Gastrocnemius medialis (tissue), 4 donors: ENCODE measurements around the gene ADAMTSL5. TPM values are rescaled to one million over a fixed set of nuclear protein-coding genes. Genes with fewer than 3 reads are reported as not detected.

Experiments used
- ATAC-seq, 2 donors: fragments of 150-250 bp; one replicate each; pipeline ENCODE4 v1.9.1; 2016
- DNase-seq, 2 donors: peaks; one replicate each; pipeline ENCODE4 v3.0.0-alpha.2; 2019
- H3K27ac ChIP-seq, 4 donors: fragments of 200-600 bp; sonication (generic); 1 replicate in 1 of 4; 2 replicates in 3 of 4; pipeline ENCODE4 v1.5.1; 2016 to 2018; ENCODE audit warnings: mild to moderate bottlenecking in 2 of 4, moderate library complexity in 1 of 4
- H3K27me3 ChIP-seq, 3 donors: fragments of 200-600 bp; sonication (generic) in 2 of 3; 1 replicate in 1 of 3; 2 replicates in 2 of 3; pipeline versions ENCODE4 v1.5.1 to v1.6.0; 2016 to 2019; ENCODE audit warnings: mild to moderate bottlenecking in 1 of 3, moderate library complexity in 1 of 3
- H3K36me3 ChIP-seq, 2 donors: fragments of 200-600 bp; sonication (generic) in 1 of 2; one replicate each; pipeline ENCODE4 v1.5.1; 2017 to 2018
- H3K4me1 ChIP-seq, 2 donors: fragments of 200-600 bp; sonication (generic) in 1 of 2; one replicate each; pipeline ENCODE4 v1.5.1; 2016 to 2017; ENCODE audit warnings: mild to moderate bottlenecking in 2 of 2
- H3K4me3 ChIP-seq, 4 donors: fragments of 200-600 bp; sonication (generic) in 3 of 4; 1 replicate in 1 of 4; 2 replicates in 3 of 4; pipeline ENCODE4 v1.5.1; 2016 to 2019; ENCODE audit warnings: mild to moderate bottlenecking in 2 of 4
- H3K9me3 ChIP-seq, 3 donors: fragments of 200-600 bp; sonication (generic) in 2 of 3; 1 replicate in 1 of 3; 2 replicates in 2 of 3; pipeline ENCODE4 v1.5.1; 2016 to 2019
- CTCF ChIP-seq, 5 experiments: fragments of 450-650 bp in 3 of 5; fragments of 200-600 bp in 2 of 5; sonication (generic) in 2 of 5; IDR thresholded peaks in 4 of 5; conservative IDR thresholded peaks in 1 of 5; 1 replicate in 4 of 5; 2 replicates in 1 of 5; pipeline ENCODE4 v1.5.1; 2016 to 2019; ENCODE audit warnings: antibody characterized with exemption in 5 of 5, mild to moderate bottlenecking in 3 of 5, moderate library complexity in 3 of 5
- POLR2A ChIP-seq, 2 donors: fragments of 450-650 bp; IDR thresholded peaks; one replicate each; pipeline ENCODE4 v1.6.1; 2017; ENCODE audit warnings: antibody characterized with exemption in 2 of 2, mild to moderate bottlenecking in 2 of 2, moderate library complexity in 2 of 2
- in situ Hi-C, 4 donors: fragments of 200-750 bp; cut with MboI; loops; one replicate each; pipeline versions ENCODE4 v1.15.0 to v1.8.0; 2017; ENCODE audit warnings: low sequenced_read_pairs in 4 of 4
- intact Hi-C: fragments of 100-400 bp; cut with DNase I; formaldehyde crosslinking; loops from one replicate; pipeline ENCODE4 v1.15.1; 2023; ENCODE audit warnings: low total_unique reads
- total RNA-seq, 4 donors: library from RNA; depleted of rRNA; stranded (reverse); fragments of >200 nt; gene quantifications; one replicate each; pipeline versions ENCODE4 v1.1.0 to v1.2.3, GENCODE V29; 2016

ADAMTSL5 gene
- total RNA-seq, 4 donors from 2014 or later, result 0.41 to 6.5 (median 3.0) TPM

GRCh38 chr19:1510807-1511206 lies 2.0 kb downstream of the ADAMTSL5 start:
- DNase-seq, result no peak
- H3K27ac ChIP-seq, result peak overlapping the region in 2 of 4 donors; percentile 39 to 90
- intact Hi-C loops, result loop anchor here (5.0 kb wide), 2 partner anchors 141 to 234 kb away; partner anchors contain the start of genes FAM174C and TCF3
- TF ChIP-seq POLR2A (IDR thresholded peaks at IDR 0.05) (no peak), CTCF (IDR thresholded peaks at IDR 0.05 in 4 of 5, conservative IDR thresholded peaks at IDR 0.05 in 1 of 5) (no peak)
- no peak overlapping the region for H3K4me3 ChIP-seq
- no peaks in the 10 kb centered on the region for H3K27me3 ChIP-seq
- in situ Hi-C loops, result no loop called here
- no peaks in the 10 kb centered on the region for H3K9me3 ChIP-seq
- H3K36me3 ChIP-seq, result no peaks in the 10 kb centered on the region
- ATAC-seq, result no peak
- H3K4me1 ChIP-seq, result peaks cover 7 to 36% of the 10 kb centered on the region in 2 donors

GRCh38 chr19:1510442-1510806 lies 2.4 kb downstream of the ADAMTSL5 start:
- in situ Hi-C loops, result no loop called here
- ATAC-seq, result no peak
- H3K9me3 ChIP-seq, result no peaks in the 10 kb centered on the region
- no peak overlapping the region for H3K4me3 ChIP-seq
- H3K27ac ChIP-seq, result peak overlapping the region in 2 of 4 donors; percentile 39 to 90
- intact Hi-C loops, result loop anchor here (5.0 kb wide), 2 partner anchors 142 to 233 kb away; partner anchors contain the start of genes FAM174C and TCF3
- TF ChIP-seq POLR2A (IDR thresholded peaks at IDR 0.05), result no peak
- H3K27me3 ChIP-seq, result no peaks in the 10 kb centered on the region
- H3K4me1 ChIP-seq, result peaks cover 7 to 36% of the 10 kb centered on the region in 2 donors
- DNase-seq, result no peak
- H3K36me3 ChIP-seq, result no peaks in the 10 kb centered on the region

GRCh38 chr19:1509602-1510441 lies 3.0 kb downstream of the ADAMTSL5 start:
- Histone ChIP-seq H3K4me3 (no peak overlapping the region), H3K4me1 (peaks cover 7 to 35% of the 10 kb centered on the region in 2 donors), H3K9me3 (no peaks in the 10 kb centered on the region), H3K27me3 (no peaks in the 10 kb centered on the region), H3K36me3 (no peaks in the 10 kb centered on the region), H3K27ac (peak overlapping the region in 2 of 4 donors; percentile 39 to 90)
- in situ Hi-C loops, result no loop called here
- DNase-seq (no peak), ATAC-seq (no peak)
- intact Hi-C loops, result loop anchor here (2.0 to 5.0 kb wide), 3 partner anchors 19 to 233 kb away; partner anchors contain the start of genes FAM174C, PCSK4, REEP6 and TCF3
- TF ChIP-seq POLR2A (IDR thresholded peaks at IDR 0.05), result no peak
- TF ChIP-seq CTCF (IDR thresholded peaks at IDR 0.05 in 4 of 5, conservative IDR thresholded peaks at IDR 0.05 in 1 of 5), result no peak

GRCh38 chr19:1508507-1508856 lies 4.3 kb downstream of the ADAMTSL5 start:
- no peak for TF ChIP-seq CTCF (IDR thresholded peaks at IDR 0.05 in 4 of 5, conservative IDR thresholded peaks at IDR 0.05 in 1 of 5)
- TF ChIP-seq POLR2A (IDR thresholded peaks at IDR 0.05), result no peak
- Histone ChIP-seq H3K9me3 (no peaks in the 10 kb centered on the region), H3K36me3 (no peaks in the 10 kb centered on the region), H3K4me1 (peaks cover 4 to 24% of the 10 kb centered on the region in 2 donors), H3K4me3 (peak overlapping the region; percentile 42 to 68 (median 59)), H3K27ac (peak overlapping the region; percentile 82 to 99 (median 92)), H3K27me3 (no peaks in the 10 kb centered on the region)
- DNase-seq (no peak), ATAC-seq (no peak)
- intact Hi-C loops, result loop anchor here (2.0 kb wide), 1 partner anchor 18 kb away; the partner anchor contains the start of genes PCSK4 and REEP6
- in situ Hi-C loops, result no loop called here
